HepG2 (cell line): Measurements from ENCODE around the gene MTCH1.

Experiments
- CTCF ChIP-seq: sonication (generic); formaldehyde crosslinking; IDR thresholded peaks from 2 replicates; pipeline ENCODE4 v1.5.0; 2020; ENCODE audit warnings: mild to moderate bottlenecking, missing genetic modification reagents, moderate library complexity
- EP300 ChIP-seq, 3 experiments: sonication (generic) in 1 of 3; formaldehyde crosslinking in 1 of 3; IDR thresholded peaks; 2 replicates each; pipeline versions ENCODE4 v1.5.1 to v1.6.1; 2011 to 2020; ENCODE audit warnings: low read depth in 2 of 3, low read length in 2 of 3, borderline replicate concordance in 1 of 3, improper control_type of control experiment in 1 of 3, mild to moderate bottlenecking in 1 of 3, missing genetic modification reagents in 1 of 3, moderate library complexity in 1 of 3
- HBP1 ChIP-seq: IDR thresholded peaks from 2 replicates; pipeline ENCODE4 v1.6.1; 2016; ENCODE audit warnings: low read depth, control low read depth
- KAT7 ChIP-seq: IDR thresholded peaks from 2 replicates; pipeline ENCODE4 v1.6.1; 2018; ENCODE audit warnings: borderline replicate concordance, missing compliant biosample characterization
- KDM1A ChIP-seq: IDR thresholded peaks from 2 replicates; pipeline ENCODE4 v1.6.1; 2016; ENCODE audit warnings: missing compliant biosample characterization
- POLR2AphosphoS5 ChIP-seq: IDR thresholded peaks from 2 replicates; pipeline ENCODE4 v1.6.1; 2012; ENCODE audit warnings: low read depth, low read length
- SRSF4 ChIP-seq: fragments of 200-400 bp; formaldehyde crosslinking; IDR thresholded peaks from one replicate; pipeline ENCODE4 v1.6.1; 2018; ENCODE audit warnings: mild to moderate bottlenecking, low read depth, low read length, moderate library complexity; ENCODE audit not compliant: poor library complexity, severe bottlenecking
- TCF7L2 ChIP-seq: IDR thresholded peaks from 2 replicates; pipeline ENCODE4 v1.6.1; 2011; ENCODE audit warnings: mild to moderate bottlenecking, low read depth, low read length, moderate library complexity
- ZNF747 ChIP-seq: sonication (generic); formaldehyde crosslinking; IDR thresholded peaks from 2 replicates; pipeline ENCODE4 v1.8.1; 2023; ENCODE audit warnings: missing genetic modification reagents, mild to moderate bottlenecking, borderline replicate concordance
- TF ChIP-seq, protein P1 (sequence below): sonication (generic); formaldehyde crosslinking; IDR thresholded peaks from 2 replicates; pipeline ENCODE4 v1.5.0; 2020; ENCODE audit warnings: missing genetic modification reagents

- TF ChIP-seq EP300 (IDR thresholded peaks at IDR 0.05; ENCODE audit: low read depth in 2 of 2, low read length in 2 of 2) (no peak), EP300 (CRISPR knock-in tag; IDR thresholded peaks at IDR 0.05; ENCODE audit: borderline replicate concordance) (no peak), ZNF747 (CRISPR knock-in tag) (no peak), CTCF (CRISPR knock-in tag) (no peak), KAT7 (CRISPR knock-in tag) (no peak), SRSF4 (no peak), HBP1 (CRISPR knock-in tag) (no peak), KDM1A (CRISPR knock-in tag) (no peak), TCF7L2 (no peak), POLR2AphosphoS5 (no peak)
- TF ChIP-seq, protein P1, sequence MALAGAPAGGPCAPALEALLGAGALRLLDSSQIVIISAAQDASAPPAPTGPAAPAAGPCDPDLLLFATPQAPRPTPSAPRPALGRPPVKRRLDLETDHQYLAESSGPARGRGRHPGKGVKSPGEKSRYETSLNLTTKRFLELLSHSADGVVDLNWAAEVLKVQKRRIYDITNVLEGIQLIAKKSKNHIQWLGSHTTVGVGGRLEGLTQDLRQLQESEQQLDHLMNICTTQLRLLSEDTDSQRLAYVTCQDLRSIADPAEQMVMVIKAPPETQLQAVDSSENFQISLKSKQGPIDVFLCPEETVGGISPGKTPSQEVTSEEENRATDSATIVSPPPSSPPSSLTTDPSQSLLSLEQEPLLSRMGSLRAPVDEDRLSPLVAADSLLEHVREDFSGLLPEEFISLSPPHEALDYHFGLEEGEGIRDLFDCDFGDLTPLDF: no peak
Measured at GRCh38 chr6:36925809-36926208, 60.2 kb downstream of the MTCH1 start.
